Measurements from ENCODE around the gene TRAPPC4. TPM values are rescaled to one million over a fixed set of nuclear protein-coding genes. Genes with fewer than 3 reads are reported as not detected.
"Not testable (repeated sequence)": the region's sequence is repeated elsewhere in the genome, so short reads cannot be mapped to it uniquely, and the experiment has no call there.

Gene TRAPPC4
- 32.7 TPM for total RNA-seq
- long read RNA-seq, transcript TRAPPC4-214 (5 exons, 1,759 nt): major isoform, 23 of 25 reads
- long read RNA-seq, partial matches to known transcripts: 0 of 25 reads
- long read RNA-seq, other reads (novel, unspliced or antisense): 0 of 25 reads

- Histone ChIP-seq H3K4me1 (peaks cover 64% of the 10 kb centered on the region), H3K27me3 (ENCODE audit: low read depth) (no peaks in the 10 kb centered on the region), H3K36me3 (peaks cover 56% of the 10 kb centered on the region), H3K9me3 (replicated peaks) (no peaks in the 10 kb centered on the region), H3K4me3 (peak within 1 kb of the TSS; percentile 79), H3K27ac (replicated peaks) (peak within 1 kb of the TSS; percentile 97)
- no peak for TF ChIP-seq CTCF (IDR thresholded peaks at IDR 0.05; ENCODE audit: borderline replicate concordance)
- intact Hi-C loops (cut with micrococcal nuclease): no loop called here
- DNase-seq: peak; percentile 95
These were observed at the start of gene TRAPPC4, which contains the start of gene RPS25 for GRCh38 chr11:119018074-119018938. Gene TRAPPC4, plus strand, starts transcription at chr11:119018766. Its CDS starts 30 bp downstream, at chr11:119018796. Gene RPS25, minus strand, starts transcription at chr11:119018343. Its CDS starts 59 bp downstream, at chr11:119018284.

GRCh38 chr11:118969508-118969907 is 49.1 kb upstream of the TRAPPC4 start:
- H3K27me3 ChIP-seq (ENCODE audit: low read depth): peaks cover 38% of the 10 kb centered on the region
- not testable (repeated sequence) for H3K27ac ChIP-seq (replicated peaks); H3K4me1 ChIP-seq; H3K9me3 ChIP-seq (replicated peaks); DNase-seq; H3K4me3 ChIP-seq; H3K36me3 ChIP-seq
- intact Hi-C loops (cut with micrococcal nuclease): loop anchor here (10.0 kb wide), 1 partner anchor 275 kb away; no protein-coding TSS in a partner anchor

- no peaks in the 10 kb centered on the region for H3K36me3 ChIP-seq
- no peak within 1 kb of the TSS for H3K4me3 ChIP-seq
- intact Hi-C loops (cut with micrococcal nuclease): no loop called here
- H3K27ac ChIP-seq (replicated peaks): no peak within 1 kb of the TSS
- H3K4me1 ChIP-seq: no peaks in the 10 kb centered on the region
- no peak for TF ChIP-seq CTCF (IDR thresholded peaks at IDR 0.05; ENCODE audit: borderline replicate concordance)
- no peaks in the 10 kb centered on the region for H3K9me3 ChIP-seq (replicated peaks)
- DNase-seq: no peak
- H3K27me3 ChIP-seq (ENCODE audit: low read depth): peaks cover 38% of the 10 kb centered on the region
These were observed 46.9 kb upstream of the TRAPPC4 start, which contains the start of gene FOXR1 for GRCh38 chr11:118971646-118972045. Gene FOXR1, plus strand, starts transcription at chr11:118971761. Its CDS starts 171 bp downstream, at chr11:118971932.

- H3K4me1 ChIP-seq: no peaks in the 10 kb centered on the region
- H3K9me3 ChIP-seq (replicated peaks): no peaks in the 10 kb centered on the region
- H3K36me3 ChIP-seq: no peaks in the 10 kb centered on the region
- no peak overlapping the region for H3K4me3 ChIP-seq
- TF ChIP-seq CTCF (IDR thresholded peaks at IDR 0.05; ENCODE audit: borderline replicate concordance): no peak
- intact Hi-C loops (cut with micrococcal nuclease): no loop called here
- no peak overlapping the region for H3K27ac ChIP-seq (replicated peaks)
- peaks cover 38% of the 10 kb centered on the region for H3K27me3 ChIP-seq (ENCODE audit: low read depth)
- no peak for DNase-seq
These were observed 44.6 kb upstream of the TRAPPC4 start for GRCh38 chr11:118973985-118974384.

- Histone ChIP-seq H3K36me3 (no peaks in the 10 kb centered on the region), H3K27ac (replicated peaks) (no peak overlapping the region), H3K4me1 (peaks cover 8% of the 10 kb centered on the region), H3K4me3 (no peak overlapping the region), H3K27me3 (ENCODE audit: low read depth) (peaks cover 25% of the 10 kb centered on the region), H3K9me3 (replicated peaks) (no peaks in the 10 kb centered on the region)
- no peak for TF ChIP-seq CTCF (IDR thresholded peaks at IDR 0.05; ENCODE audit: borderline replicate concordance)
- intact Hi-C loops (cut with micrococcal nuclease): no loop called here
- DNase-seq: no peak
These were observed 42.5 kb upstream of the TRAPPC4 start for GRCh38 chr11:118975771-118976709.
